GM23338 (cell line): Measurements from ENCODE around the gene DGKH. TPM values are rescaled to one million over a fixed set of nuclear protein-coding genes. Genes with fewer than 3 reads are reported as not detected.

ENCODE experiments used
- ATAC-seq: fragments of 200-7000 bp; cut with Tn5 transposase; 3 replicates; pipeline ENCODE4 v1.9.1; 2020
- DNase-seq: peaks from one replicate; pipeline ENCODE4 v3.0.0-alpha.2; 2015; ENCODE audit warnings: low spot score
- H2AFZ ChIP-seq: fragments of 200-600 bp; sonication (generic); 2 replicates; pipeline ENCODE4 v1.8.0; 2016; ENCODE audit warnings: antibody characterized with exemption, mild to moderate bottlenecking, moderate library complexity
- H3F3A ChIP-seq: fragments of 200-600 bp; sonication (generic); replicated peaks from 2 replicates; pipeline ENCODE4 v1.8.0; 2017; ENCODE audit warnings: antibody characterized with exemption, mixed run types, low read depth
- H3K27ac ChIP-seq: fragments of 200-600 bp; sonication (generic); 2 replicates; pipeline ENCODE4 v1.6.1; 2016; ENCODE audit warnings: low read depth
- H3K27me3 ChIP-seq: fragments of 200-600 bp; sonication (generic); 2 replicates; pipeline ENCODE4 v1.8.0; 2016; ENCODE audit warnings: mild to moderate bottlenecking, mixed run types, moderate library complexity; ENCODE audit not compliant: insufficient read depth
- H3K36me3 ChIP-seq: fragments of 200-600 bp; sonication (generic); 2 replicates; pipeline ENCODE4 v1.8.0; 2016; ENCODE audit warnings: mild to moderate bottlenecking; ENCODE audit not compliant: insufficient read depth
- H3K4me1 ChIP-seq: fragments of 200-600 bp; sonication (generic); 2 replicates; pipeline ENCODE4 v1.8.0; 2016; ENCODE audit warnings: mild to moderate bottlenecking, moderate library complexity; ENCODE audit not compliant: insufficient read depth
- H3K4me2 ChIP-seq: fragments of 200-600 bp; sonication (generic); 2 replicates; pipeline ENCODE4 v1.7.1; 2017; ENCODE audit warnings: mixed run types
- H3K4me3 ChIP-seq: fragments of 200-600 bp; sonication (generic); 2 replicates; pipeline ENCODE4 v1.6.1; 2016; ENCODE audit warnings: mixed run types
- H3K79me2 ChIP-seq: fragments of 200-600 bp; sonication (generic); replicated peaks from 2 replicates; pipeline ENCODE4 v1.8.0; 2017; ENCODE audit warnings: mild to moderate bottlenecking; ENCODE audit not compliant: insufficient read depth
- H3K9me2 ChIP-seq: fragments of 200-600 bp; sonication (generic); 2 replicates; pipeline ENCODE4 v1.8.0; 2017; ENCODE audit not compliant: insufficient read depth
- H4K20me1 ChIP-seq: fragments of 200-600 bp; sonication (generic); replicated peaks from 2 replicates; pipeline ENCODE4 v1.8.0; 2017; ENCODE audit warnings: mild to moderate bottlenecking; ENCODE audit not compliant: insufficient read depth
- H3K27ac Mint-ChIP-seq: 2 replicates; pipeline ENCODE4 v1.8.0; 2020; ENCODE audit warnings: inconsistent platforms, mild to moderate bottlenecking, moderate library complexity, mixed read lengths
- H3K27me3 Mint-ChIP-seq: 3 replicates; pipeline ENCODE4 v1.8.0; 2022; ENCODE audit warnings: low read depth, mild to moderate bottlenecking, moderate library complexity, mixed read lengths, inconsistent platforms; ENCODE audit not compliant: insufficient read depth, poor library complexity
- H3K36me3 Mint-ChIP-seq: 3 replicates; pipeline ENCODE4 v1.8.0; 2021; ENCODE audit warnings: low read depth, mild to moderate bottlenecking, inconsistent platforms, moderate library complexity, mixed read lengths
- H3K4me1 Mint-ChIP-seq: 3 replicates; pipeline ENCODE4 v1.8.0; 2020; ENCODE audit warnings: mild to moderate bottlenecking, inconsistent platforms, mixed read lengths
- H3K4me3 Mint-ChIP-seq: 3 replicates; pipeline ENCODE4 v1.8.0; 2021; ENCODE audit warnings: moderate library complexity, mild to moderate bottlenecking, inconsistent platforms, mixed read lengths
- H3K9me3 Mint-ChIP-seq: 3 replicates; pipeline ENCODE4 v1.8.0; 2020; ENCODE audit warnings: moderate library complexity, mild to moderate bottlenecking, inconsistent platforms, mixed read lengths
- EZH2 ChIP-seq: fragments of 200-600 bp; sonication (generic); IDR thresholded peaks from one replicate; pipeline ENCODE4 v1.8.0; 2017; ENCODE audit warnings: antibody characterized with exemption, mild to moderate bottlenecking, low read depth; ENCODE audit not compliant: unreplicated experiment
- EZH2phosphoT487 ChIP-seq: fragments of 200-600 bp; sonication (generic); IDR thresholded peaks from one replicate; pipeline ENCODE4 v1.8.1; 2018; ENCODE audit warnings: antibody characterized with exemption; ENCODE audit not compliant: unreplicated experiment
- JUNB ChIP-seq: IDR thresholded peaks from one replicate; pipeline ENCODE4 v1.6.1; 2016; ENCODE audit warnings: antibody characterized with exemption; ENCODE audit not compliant: unreplicated experiment
- NANOG ChIP-seq: IDR thresholded peaks from 2 replicates; pipeline ENCODE4 v1.6.1; 2016; ENCODE audit warnings: antibody characterized with exemption, borderline replicate concordance
- POLR2AphosphoS5 ChIP-seq: IDR thresholded peaks from 2 replicates; pipeline ENCODE4 v1.6.1; 2016; ENCODE audit warnings: antibody characterized with exemption, low read depth
- REST ChIP-seq: IDR thresholded peaks from one replicate; pipeline ENCODE4 v1.6.1; 2018; ENCODE audit warnings: antibody characterized with exemption; ENCODE audit not compliant: unreplicated experiment
- STAT1 ChIP-seq: IDR thresholded peaks from one replicate; pipeline ENCODE4 v1.6.1; 2016; ENCODE audit warnings: antibody characterized with exemption; ENCODE audit not compliant: unreplicated experiment
- ZNF331 ChIP-seq: fragments of 250-450 bp; sonication (Bioruptor Pico); IDR thresholded peaks from 2 replicates; pipeline ENCODE4 v1.5.0; 2020; ENCODE audit warnings: low read depth, mild to moderate bottlenecking, moderate library complexity
- polyA plus RNA-seq: library from polyadenylated mRNA; unstranded; fragments of >200 nt; fragmentation: Nextera tagmentation; extraction: Ambion mirVana; gene quantifications from 2 replicates; pipeline ENCODE4 v1.2.1, GENCODE V29; 2016
- total RNA-seq: library from RNA; depleted of rRNA; stranded (reverse); fragments of >200 nt; shearing (Covaris generic); gene quantifications from 2 replicates; pipeline ENCODE4 v1.2.3, GENCODE V29; 2014

DGKH gene
- total and polyA plus RNA-seq, 2 experiments from 2014 or later = 2.1 to 7.5 TPM

- no peaks in the 10 kb centered on the region for H3K79me2 ChIP-seq
- DNase-seq = no peak
- ATAC-seq = no peak
- H3K36me3 Mint-ChIP-seq = no peaks in the 10 kb centered on the region
- H4K20me1 ChIP-seq = no peaks in the 10 kb centered on the region
- no peaks in the 10 kb centered on the region for H3K27me3 ChIP-seq
- no peak overlapping the region for H3K4me2 ChIP-seq
- no peaks in the 10 kb centered on the region for H3K9me2 ChIP-seq
- H3K4me3 ChIP-seq = no peak overlapping the region
- no peaks in the 10 kb centered on the region; the same call in 1 of the 2 replicates for H3F3A ChIP-seq
- no peaks in the 10 kb centered on the region for H3K9me3 Mint-ChIP-seq
- H3K4me1 Mint-ChIP-seq = peaks cover 14% of the 10 kb centered on the region
- H3K27ac Mint-ChIP-seq = no peak overlapping the region
- no peaks in the 10 kb centered on the region for H3K27me3 Mint-ChIP-seq
- no peak overlapping the region for H3K4me3 Mint-ChIP-seq
- no peaks in the 10 kb centered on the region for H3K36me3 ChIP-seq
- peaks cover 18% of the 10 kb centered on the region for H3K4me1 ChIP-seq
- H3K27ac ChIP-seq = no peak overlapping the region
- peak overlapping the region; percentile 90; the same call in 1 of the 2 replicates for H2AFZ ChIP-seq
- TF ChIP-seq EZH2 = no peak
- no peak for TF ChIP-seq EZH2phosphoT487
- TF ChIP-seq REST = no peak
Measured at GRCh38 chr13:42014119-42014518, 34.3 kb upstream of the DGKH start.

DNA sequence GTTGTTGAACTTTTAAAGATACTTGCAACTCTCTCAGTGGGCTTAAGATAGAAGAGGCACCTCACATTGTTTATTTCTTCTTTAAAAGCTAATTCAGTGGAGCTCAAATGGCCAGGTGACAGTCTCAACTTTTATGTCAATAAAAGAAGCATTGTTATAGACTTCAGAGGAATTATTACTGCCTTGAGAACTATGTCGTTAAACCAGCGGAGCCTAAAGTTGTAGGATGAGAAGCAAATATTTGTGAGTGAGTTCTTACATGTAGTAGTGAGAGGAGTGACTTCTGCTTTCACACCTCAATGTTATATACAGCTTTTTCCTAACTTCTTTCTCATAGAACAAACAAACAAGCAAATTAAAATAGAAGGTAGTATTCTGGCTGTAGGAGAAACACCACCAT lies 31.2 kb upstream of the DGKH start:
- Histone ChIP-seq H3K4me1 (peaks cover 4% of the 10 kb centered on the region; the same call in 1 of the 2 replicates), H2AFZ (no peak overlapping the region), H3F3A (no peaks in the 10 kb centered on the region; the same call in 1 of the 2 replicates), H3K79me2 (no peaks in the 10 kb centered on the region), H3K4me3 (no peak overlapping the region), H3K27ac (no peak overlapping the region), H3K36me3 (no peaks in the 10 kb centered on the region), H4K20me1 (no peaks in the 10 kb centered on the region), H3K4me2 (no peak overlapping the region), H3K27me3 (no peaks in the 10 kb centered on the region), H3K9me2 (no peaks in the 10 kb centered on the region)
- DNase-seq (no peak), ATAC-seq (no peak)
- H3K36me3 Mint-ChIP-seq = no peaks in the 10 kb centered on the region
- H3K27ac Mint-ChIP-seq = no peak overlapping the region
- peaks cover 1% of the 10 kb centered on the region for H3K27me3 Mint-ChIP-seq
- no peak overlapping the region for H3K4me3 Mint-ChIP-seq
- TF ChIP-seq NANOG = no peak
- TF ChIP-seq POLR2AphosphoS5 = no peak
- no peak for TF ChIP-seq EZH2
- no peak for TF ChIP-seq ZNF331 (CRISPR knock-in tag)
- H3K4me1 Mint-ChIP-seq = peaks cover 1% of the 10 kb centered on the region
- H3K9me3 Mint-ChIP-seq = no peaks in the 10 kb centered on the region

DNA sequence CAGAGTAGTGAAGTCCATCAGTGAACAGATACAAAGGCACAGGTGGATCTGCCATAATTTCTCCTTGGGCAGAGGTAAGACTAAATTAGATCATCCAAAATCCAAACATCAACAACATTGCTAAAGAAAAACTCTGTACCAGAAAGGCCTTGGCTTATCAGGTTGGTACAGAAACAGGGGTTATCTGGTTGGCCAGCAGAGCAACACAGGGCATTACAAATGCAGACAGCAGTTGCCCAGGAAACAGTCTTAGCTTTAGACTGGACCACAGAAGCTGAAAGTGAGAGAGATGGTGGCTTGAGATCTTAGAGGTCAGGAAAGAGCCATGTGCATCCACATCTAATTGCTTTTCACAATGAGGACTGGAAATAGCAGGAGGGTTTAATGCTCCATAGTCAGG lies 26.6 kb upstream of the DGKH start:
- Mint-ChIP-seq H3K27ac (no peak overlapping the region), H3K36me3 (no peaks in the 10 kb centered on the region), H3K4me1 (peaks cover 2% of the 10 kb centered on the region; the same call in 1 of the 3 replicates), H3K4me3 (no peak overlapping the region), H3K27me3 (peaks cover 1% of the 10 kb centered on the region), H3K9me3 (no peaks in the 10 kb centered on the region)
- no peaks in the 10 kb centered on the region for H3K79me2 ChIP-seq
- no peaks in the 10 kb centered on the region for H3K27me3 ChIP-seq
- H3K4me2 ChIP-seq = no peak overlapping the region
- no peaks in the 10 kb centered on the region; the same call in 1 of the 2 replicates for H3K4me1 ChIP-seq
- no peaks in the 10 kb centered on the region for H3F3A ChIP-seq
- ATAC-seq (no peak), DNase-seq (no peak)
- no peak overlapping the region for H3K27ac ChIP-seq
- H2AFZ ChIP-seq = no peak overlapping the region
- H4K20me1 ChIP-seq = no peaks in the 10 kb centered on the region
- H3K9me2 ChIP-seq = no peaks in the 10 kb centered on the region
- H3K36me3 ChIP-seq = no peaks in the 10 kb centered on the region
- H3K4me3 ChIP-seq = no peak overlapping the region
- TF ChIP-seq JUNB (no peak), EZH2 (no peak), STAT1 (no peak), ZNF331 (CRISPR knock-in tag) (no peak), POLR2AphosphoS5 (no peak), REST (no peak)
